Lower leg skin (tissue), 3 donors: ENCODE measurements around the gene KREMEN1.

Experiments
- CTCF ChIP-seq, 3 donors: fragments of 450-650 bp; IDR thresholded peaks; one replicate each; pipeline ENCODE4 v1.5.1; 2016; ENCODE audit warnings: antibody characterized with exemption in 3 of 3, mild to moderate bottlenecking in 3 of 3, moderate library complexity in 2 of 3
- POLR2A ChIP-seq, 2 donors: fragments of 450-650 bp; IDR thresholded peaks; one replicate each; pipeline ENCODE4 v1.6.1; 2016 to 2017; ENCODE audit warnings: antibody characterized with exemption in 2 of 2, mild to moderate bottlenecking in 1 of 2, moderate library complexity in 1 of 2

GRCh38 chr22:29069463-29069862 is 3.4 kb upstream of the KREMEN1 start:
- no peak for TF ChIP-seq CTCF (IDR thresholded peaks at IDR 0.05)
- no peak for TF ChIP-seq POLR2A (IDR thresholded peaks at IDR 0.05)
